MM.1S (cell line): ENCODE measurements around the gene TCEAL1.

Experiments
- DNase-seq: peaks from one replicate; pipeline ENCODE4 v3.0.0-alpha.2; 2015
- H2AFZ ChIP-seq: fragments of 300-600 bp; sonication (generic); 2 replicates; pipeline ENCODE4 v1.6.0; 2016; ENCODE audit warnings: antibody characterized with exemption, low read length
- H3F3A ChIP-seq: fragments of 300-600 bp; sonication (generic); 2 replicates; pipeline ENCODE4 v1.6.1; 2016; ENCODE audit warnings: mild to moderate bottlenecking, antibody characterized with exemption, low read length, moderate library complexity, mixed read lengths; ENCODE audit not compliant: insufficient read depth
- H3K27ac ChIP-seq: fragments of 300-600 bp; sonication (generic); 2 replicates; pipeline ENCODE4 v1.5.1; 2016; ENCODE audit warnings: mild to moderate bottlenecking, low read length
- H3K27me3 ChIP-seq: fragments of 300-600 bp; sonication (generic); replicated peaks from 2 replicates; pipeline ENCODE4 v1.6.0; 2016; ENCODE audit warnings: low read length; ENCODE audit not compliant: insufficient read depth
- H3K36me3 ChIP-seq: fragments of 300-600 bp; sonication (generic); replicated peaks from 2 replicates; pipeline ENCODE4 v1.6.1; 2016; ENCODE audit warnings: mild to moderate bottlenecking, low read length, mixed read lengths; ENCODE audit not compliant: insufficient read depth
- H3K4me1 ChIP-seq: fragments of 300-600 bp; sonication (generic); 2 replicates; pipeline ENCODE4 v1.6.1; 2016; ENCODE audit warnings: low read length, mixed read lengths
- H3K4me2 ChIP-seq: fragments of 300-600 bp; sonication (generic); 2 replicates; pipeline ENCODE4 v1.6.0; 2016; ENCODE audit warnings: low read depth, low read length
- H3K4me3 ChIP-seq: fragments of 300-600 bp; sonication (generic); 2 replicates; pipeline ENCODE4 v1.5.1; 2016; ENCODE audit warnings: low read length, mixed read lengths
- H3K79me2 ChIP-seq: fragments of 300-600 bp; sonication (generic); 2 replicates; pipeline ENCODE4 v1.6.1; 2016; ENCODE audit warnings: mixed run types, low read length, mixed read lengths
- H3K9ac ChIP-seq: fragments of 300-600 bp; sonication (generic); 2 replicates; pipeline ENCODE4 v1.6.1; 2016; ENCODE audit warnings: low read length, mixed read lengths
- H3K9me2 ChIP-seq: fragments of 300-600 bp; sonication (generic); replicated peaks from 2 replicates; pipeline ENCODE4 v1.6.1; 2016; ENCODE audit warnings: mild to moderate bottlenecking, low read length, mixed read lengths; ENCODE audit not compliant: insufficient read depth
- H3K9me3 ChIP-seq: fragments of 300-600 bp; sonication (generic); replicated peaks from 2 replicates; pipeline ENCODE4 v1.6.1; 2016; ENCODE audit warnings: mild to moderate bottlenecking, low read length, mixed read lengths; ENCODE audit not compliant: insufficient read depth
- H4K20me1 ChIP-seq: fragments of 300-600 bp; sonication (generic); 2 replicates; pipeline ENCODE4 v1.6.1; 2016; ENCODE audit warnings: mild to moderate bottlenecking, low read length, moderate library complexity, mixed read lengths; ENCODE audit not compliant: insufficient read depth
- EZH2 ChIP-seq: fragments of 300-600 bp; sonication (generic); optimal IDR thresholded peaks from 2 replicates; pipeline ENCODE3; 2017; ENCODE audit warnings: low read depth, mild to moderate bottlenecking, antibody characterized with exemption, low read length, mixed read lengths
- EZH2phosphoT487 ChIP-seq: fragments of 300-600 bp; sonication (generic); IDR thresholded peaks from 2 replicates; pipeline ENCODE4 v1.6.1; 2018; ENCODE audit warnings: antibody characterized with exemption, low read length
- TF ChIP-seq, protein P1 (sequence below): fragments of 300-600 bp; sonication (generic); IDR thresholded peaks from 2 replicates; pipeline ENCODE4 v1.5.1; 2016; ENCODE audit warnings: antibody characterized with exemption, low read length, mixed read lengths

Gene TCEAL1

DNA sequence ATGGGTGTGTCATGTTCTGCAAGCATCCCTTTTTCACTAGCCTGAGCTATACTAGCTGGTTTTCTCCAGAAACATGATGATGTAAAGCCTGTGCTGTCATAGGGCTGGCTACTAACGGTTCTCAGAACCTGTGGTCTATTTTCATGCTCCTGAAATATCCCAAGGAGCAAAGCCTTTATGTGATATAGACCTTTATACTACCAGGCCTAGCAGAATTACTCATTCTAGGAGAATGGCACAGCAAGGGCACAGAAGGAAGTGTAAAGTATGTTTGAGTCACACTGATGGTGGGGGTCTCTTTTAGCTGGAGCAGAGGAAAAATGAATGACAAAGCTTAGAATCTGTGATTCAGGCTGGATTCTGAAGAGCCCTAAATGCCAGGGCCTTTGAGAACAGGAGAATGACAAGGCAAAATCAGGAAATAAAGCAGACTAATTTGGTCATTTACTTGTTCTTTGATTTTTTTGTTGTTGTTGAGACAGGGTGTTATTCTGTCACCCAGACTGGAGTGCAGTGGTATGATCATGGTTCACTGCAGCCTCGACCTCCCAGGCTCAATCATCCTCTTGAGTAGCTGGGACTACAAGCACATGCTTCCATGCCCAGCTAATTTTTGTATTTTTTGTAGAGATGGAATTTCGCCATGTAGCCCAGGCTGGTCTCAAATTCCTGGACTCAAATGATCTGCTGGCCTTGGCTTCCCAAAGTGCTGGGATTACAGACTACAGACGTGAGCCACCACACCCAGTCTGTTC, 11.8 kb downstream of the TCEAL1 start:
- H3K27ac ChIP-seq, result no peak overlapping the region
- no peak for DNase-seq
- H3K27me3 ChIP-seq, result no peaks in the 10 kb centered on the region

DNA sequence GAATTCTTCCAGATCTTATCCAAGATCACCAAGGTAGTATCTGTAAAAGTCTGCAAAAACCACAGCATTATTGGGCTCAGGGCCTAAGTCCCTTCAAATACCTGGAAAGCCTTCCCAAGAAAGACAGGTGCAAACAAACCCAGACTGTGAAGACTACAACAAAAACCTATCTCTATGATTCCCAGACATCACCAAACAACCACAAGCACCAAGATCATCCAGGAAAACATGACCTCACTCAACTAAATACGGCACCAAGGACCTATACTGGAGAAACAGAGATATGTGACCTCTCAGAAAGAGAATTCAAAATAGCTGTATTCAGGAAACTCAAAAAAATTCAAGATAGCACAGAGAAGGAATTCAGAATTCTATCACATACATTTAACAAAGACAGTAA, 15.3 kb downstream of the TCEAL1 start:
- Histone ChIP-seq H3K9me2 (no peaks in the 10 kb centered on the region), H3K9ac (no peak overlapping the region), H3K4me2 (no peak overlapping the region), H3K4me1 (no peaks in the 10 kb centered on the region), H3F3A (no peaks in the 10 kb centered on the region), H2AFZ (no peak overlapping the region), H3K36me3 (no peaks in the 10 kb centered on the region), H3K4me3 (no peak overlapping the region), H3K79me2 (no peaks in the 10 kb centered on the region), H3K27me3 (no peaks in the 10 kb centered on the region), H3K27ac (no peak overlapping the region), H4K20me1 (no peaks in the 10 kb centered on the region), H3K9me3 (no peaks in the 10 kb centered on the region)
- TF ChIP-seq EZH2phosphoT487 (no peak), EZH2 (no peak)
- TF ChIP-seq, protein P1, sequence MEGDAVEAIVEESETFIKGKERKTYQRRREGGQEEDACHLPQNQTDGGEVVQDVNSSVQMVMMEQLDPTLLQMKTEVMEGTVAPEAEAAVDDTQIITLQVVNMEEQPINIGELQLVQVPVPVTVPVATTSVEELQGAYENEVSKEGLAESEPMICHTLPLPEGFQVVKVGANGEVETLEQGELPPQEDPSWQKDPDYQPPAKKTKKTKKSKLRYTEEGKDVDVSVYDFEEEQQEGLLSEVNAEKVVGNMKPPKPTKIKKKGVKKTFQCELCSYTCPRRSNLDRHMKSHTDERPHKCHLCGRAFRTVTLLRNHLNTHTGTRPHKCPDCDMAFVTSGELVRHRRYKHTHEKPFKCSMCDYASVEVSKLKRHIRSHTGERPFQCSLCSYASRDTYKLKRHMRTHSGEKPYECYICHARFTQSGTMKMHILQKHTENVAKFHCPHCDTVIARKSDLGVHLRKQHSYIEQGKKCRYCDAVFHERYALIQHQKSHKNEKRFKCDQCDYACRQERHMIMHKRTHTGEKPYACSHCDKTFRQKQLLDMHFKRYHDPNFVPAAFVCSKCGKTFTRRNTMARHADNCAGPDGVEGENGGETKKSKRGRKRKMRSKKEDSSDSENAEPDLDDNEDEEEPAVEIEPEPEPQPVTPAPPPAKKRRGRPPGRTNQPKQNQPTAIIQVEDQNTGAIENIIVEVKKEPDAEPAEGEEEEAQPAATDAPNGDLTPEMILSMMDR, result no peak
- no peak for DNase-seq

More for the DNA sequence above, 11.8 kb downstream of the TCEAL1 start:
- no peak overlapping the region for H3K9ac ChIP-seq
- no peaks in the 10 kb centered on the region for H3K4me1 ChIP-seq
- no peaks in the 10 kb centered on the region for H3F3A ChIP-seq
- no peaks in the 10 kb centered on the region for H4K20me1 ChIP-seq
- H3K4me2 ChIP-seq, result no peak overlapping the region
- no peak overlapping the region for H3K4me3 ChIP-seq
- H2AFZ ChIP-seq, result no peak overlapping the region
- no peaks in the 10 kb centered on the region for H3K9me3 ChIP-seq
- no peaks in the 10 kb centered on the region for H3K36me3 ChIP-seq
- no peaks in the 10 kb centered on the region for H3K9me2 ChIP-seq
- TF ChIP-seq EZH2 (no peak), EZH2phosphoT487 (no peak)
- TF ChIP-seq, protein P1, result no peak
- no peaks in the 10 kb centered on the region for H3K79me2 ChIP-seq

DNA sequence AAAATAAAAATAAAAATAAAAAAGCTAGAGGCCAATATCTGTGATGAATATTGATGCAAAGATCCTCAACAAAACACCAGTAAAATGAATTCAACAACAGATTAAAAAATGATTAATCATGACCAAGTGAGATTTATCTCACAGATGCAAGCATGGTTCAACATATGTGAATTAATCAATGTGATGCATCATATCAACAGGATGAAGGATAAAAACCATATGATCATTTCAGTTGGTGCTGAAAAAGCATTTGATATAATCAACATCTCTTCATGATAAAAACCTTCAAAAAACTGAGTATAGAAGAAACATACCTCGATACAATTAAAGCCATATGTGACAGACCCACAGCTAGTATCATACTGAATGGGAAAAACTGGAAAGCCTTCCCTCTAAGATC, 18.9 kb downstream of the TCEAL1 start:
- Histone ChIP-seq H3K27me3 (no peaks in the 10 kb centered on the region), H3K79me2 (no peaks in the 10 kb centered on the region), H3K9me3 (no peaks in the 10 kb centered on the region), H3K36me3 (no peaks in the 10 kb centered on the region), H2AFZ (no peak overlapping the region), H3K4me2 (no peak overlapping the region), H3K4me1 (no peaks in the 10 kb centered on the region), H4K20me1 (no peaks in the 10 kb centered on the region), H3K9me2 (no peaks in the 10 kb centered on the region), H3F3A (no peaks in the 10 kb centered on the region), H3K4me3 (no peak overlapping the region), H3K27ac (no peak overlapping the region), H3K9ac (no peak overlapping the region)
- DNase-seq, result no peak
- TF ChIP-seq EZH2 (no peak), EZH2phosphoT487 (no peak)
- TF ChIP-seq, protein P1, result no peak
